BLaER1 treated with 17β-estradiol and CSF1 and Interleukin-3, amounts not matched to agents 10 nM and 100 nM (cell line): ENCODE measurements around the gene NAV2.

Experiments
- H3K27ac ChIP-seq, 11 experiments: shearing (Covaris generic); formaldehyde crosslinking; 2 replicates each; pipeline ENCODE4 v1.8.1; 2022
- H3K27me3 ChIP-seq, 11 experiments: shearing (Covaris generic); formaldehyde crosslinking; 2 replicates each; pipeline ENCODE4 v1.8.1; 2022
- H3K36me3 ChIP-seq, 11 experiments: shearing (Covaris generic); formaldehyde crosslinking; 2 replicates each; pipeline ENCODE4 v1.8.1; 2022
- H3K4me1 ChIP-seq, 10 experiments: shearing (Covaris generic); formaldehyde crosslinking; 2 replicates each; pipeline ENCODE4 v1.8.1; 2022
- H3K4me2 ChIP-seq, 11 experiments: shearing (Covaris generic); formaldehyde crosslinking; 2 replicates each; pipeline ENCODE4 v1.8.1; 2022
- H3K4me3 ChIP-seq, 10 experiments: shearing (Covaris generic); formaldehyde crosslinking; 2 replicates each; pipeline ENCODE4 v1.8.1; 2022
- H3K9ac ChIP-seq, 11 experiments: shearing (Covaris generic); formaldehyde crosslinking; 2 replicates each; pipeline ENCODE4 v1.8.1; 2022
- H3K9me3 ChIP-seq, 11 experiments: shearing (Covaris generic); formaldehyde crosslinking; replicated peaks in 1 of 11; 2 replicates each; pipeline ENCODE4 v1.8.1; 2022
- H4K20me1 ChIP-seq, 11 experiments: shearing (Covaris generic); formaldehyde crosslinking; 2 replicates each; pipeline ENCODE4 v1.8.1; 2022
- Cebpa-rat ChIP-seq, 11 experiments: shearing (Covaris generic); IDR thresholded peaks; 2 replicates each; pipeline ENCODE4 v1.8.1; 2022

The NAV2 gene

GRCh38 chr11:20025332-20025840, 312.7 kb downstream of the NAV2 start:
- H3K27me3 ChIP-seq, result no peaks in the 10 kb centered on the region
- H3K27ac ChIP-seq, result no peak overlapping the region
- H3K4me1 ChIP-seq, result peaks cover 0 to 42% (median 18%) of the 10 kb centered on the region in 10 experiments; a peak in 15 of 20 replicates
- peak overlapping the region in 9 of 11 experiments; percentile 3 to 84 (median 58); a peak in 16 of 22 replicates for H3K4me2 ChIP-seq
- no peak overlapping the region for H3K9ac ChIP-seq
- H4K20me1 ChIP-seq, result no peaks in the 10 kb centered on the region
- no peaks in the 10 kb centered on the region for H3K36me3 ChIP-seq
- no peaks in the 10 kb centered on the region for H3K9me3 ChIP-seq
- H3K4me3 ChIP-seq, result no peak overlapping the region
- no peak for TF ChIP-seq Cebpa-rat (IDR thresholded peaks at IDR 0.05)

DNA sequence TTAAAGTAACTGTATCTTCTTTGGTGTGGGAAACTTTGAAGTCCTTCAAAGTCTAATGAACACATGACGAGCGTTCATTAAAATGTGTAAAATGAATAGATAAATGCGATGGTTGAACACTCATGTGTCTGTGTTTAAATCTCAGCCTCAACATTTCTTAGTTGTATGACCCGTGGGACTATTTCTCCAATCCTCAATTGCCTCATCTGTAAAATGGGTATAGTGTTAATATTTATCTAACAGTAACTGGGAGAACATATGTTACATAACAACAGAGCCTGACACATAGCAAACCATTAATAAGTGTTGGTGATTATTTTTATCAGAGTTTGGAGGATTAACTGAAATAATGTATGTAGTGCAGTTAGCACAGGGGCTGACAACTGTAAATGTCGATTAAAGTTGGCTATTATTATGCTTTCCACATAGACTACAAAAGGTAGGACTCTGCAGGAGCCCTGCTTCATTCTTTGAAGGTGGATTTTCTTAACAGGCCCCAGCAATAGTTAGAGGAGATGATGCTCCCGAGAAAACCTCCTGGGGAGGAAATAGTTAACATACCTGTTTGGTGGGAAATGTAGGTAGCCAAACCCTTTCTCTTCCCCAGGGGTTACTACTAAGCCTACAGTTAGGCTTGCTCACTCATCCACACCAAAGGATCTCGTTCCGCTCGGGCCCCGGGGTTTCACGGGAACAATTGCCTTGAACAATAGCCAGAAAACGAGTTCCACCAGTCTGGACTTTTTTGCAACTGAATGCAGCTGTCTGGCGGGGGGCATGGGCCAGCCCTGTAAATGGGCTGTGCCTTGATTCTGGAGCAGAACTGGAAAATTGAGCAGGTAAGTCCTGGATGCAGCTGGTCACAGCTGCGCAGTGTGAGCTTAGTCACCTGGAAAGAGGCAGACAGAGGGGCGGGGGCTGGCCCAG, 314.3 kb downstream of the NAV2 start:
- Histone ChIP-seq H3K36me3 (no peaks in the 10 kb centered on the region), H3K4me1 (peaks cover 0 to 39% (median 18%) of the 10 kb centered on the region in 10 experiments; a peak in 15 of 20 replicates), H4K20me1 (no peaks in the 10 kb centered on the region), H3K9ac (no peak overlapping the region), H3K27me3 (no peaks in the 10 kb centered on the region), H3K4me2 (peak overlapping the region in 3 of 11 experiments; percentile 9 to 84 (median 78); a peak in 3 of 22 replicates), H3K4me3 (no peak overlapping the region), H3K9me3 (no peaks in the 10 kb centered on the region), H3K27ac (no peak overlapping the region)
- no peak for TF ChIP-seq Cebpa-rat (IDR thresholded peaks at IDR 0.05)

GRCh38 chr11:20027556-20028013, 314.9 kb downstream of the NAV2 start:
- H3K36me3 ChIP-seq, result no peaks in the 10 kb centered on the region
- H4K20me1 ChIP-seq, result no peaks in the 10 kb centered on the region
- H3K9ac ChIP-seq, result no peak overlapping the region
- H3K9me3 ChIP-seq, result no peaks in the 10 kb centered on the region
- no peak for TF ChIP-seq Cebpa-rat (IDR thresholded peaks at IDR 0.05)
- H3K4me1 ChIP-seq, result peaks cover 0 to 34% (median 16%) of the 10 kb centered on the region in 10 experiments; a peak in 15 of 20 replicates
- no peaks in the 10 kb centered on the region for H3K27me3 ChIP-seq
- 0 out of 22 replicates have a peak overlapping the region, but pooled peaks of 1 of the 11 experiments have one; percentile 9 for H3K4me2 ChIP-seq
- H3K4me3 ChIP-seq, result no peak overlapping the region
- no peak overlapping the region for H3K27ac ChIP-seq

GRCh38 chr11:20029193-20029592, 316.6 kb downstream of the NAV2 start:
- H3K4me3 ChIP-seq, result no peak overlapping the region
- H3K27ac ChIP-seq, result no peak overlapping the region
- no peaks in the 10 kb centered on the region for H3K9me3 ChIP-seq
- TF ChIP-seq Cebpa-rat (IDR thresholded peaks at IDR 0.05), result no peak
- no peaks in the 10 kb centered on the region for H3K36me3 ChIP-seq
- no peaks in the 10 kb centered on the region for H4K20me1 ChIP-seq
- H3K9ac ChIP-seq, result no peak overlapping the region
- H3K4me1 ChIP-seq, result peaks cover 0 to 23% (median 12%) of the 10 kb centered on the region in 10 experiments; a peak in 15 of 20 replicates
- no peak overlapping the region for H3K4me2 ChIP-seq
- H3K27me3 ChIP-seq, result no peaks in the 10 kb centered on the region

DNA sequence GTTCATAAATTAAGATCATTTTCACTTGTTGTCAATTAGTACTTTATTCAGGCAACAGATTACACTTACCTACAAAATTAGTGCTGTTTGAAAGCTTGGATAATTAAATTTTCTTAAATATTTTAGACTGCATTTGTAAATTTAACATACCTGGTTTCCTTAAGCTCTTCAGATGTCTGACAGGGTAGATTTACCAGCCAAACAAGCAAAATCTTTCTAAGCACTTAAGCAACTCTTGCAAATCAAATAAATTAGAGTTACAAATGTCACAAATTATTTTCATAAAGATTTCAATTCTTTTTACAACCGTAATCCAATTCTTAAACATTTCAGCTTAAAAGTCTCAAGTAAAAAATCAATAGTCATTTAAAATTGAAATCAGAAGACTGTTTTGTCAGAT, 317.8 kb downstream of the NAV2 start:
- no peaks in the 10 kb centered on the region for H4K20me1 ChIP-seq
- H3K4me2 ChIP-seq, result no peak overlapping the region
- no peaks in the 10 kb centered on the region for H3K9me3 ChIP-seq
- H3K4me1 ChIP-seq, result peaks cover 0 to 14% (median 7%) of the 10 kb centered on the region in 10 experiments; a peak in 15 of 20 replicates
- no peak overlapping the region for H3K4me3 ChIP-seq
- H3K27ac ChIP-seq, result no peak overlapping the region
- no peak overlapping the region for H3K9ac ChIP-seq
- TF ChIP-seq Cebpa-rat (IDR thresholded peaks at IDR 0.05), result no peak
- H3K36me3 ChIP-seq, result no peaks in the 10 kb centered on the region
- no peaks in the 10 kb centered on the region for H3K27me3 ChIP-seq

DNA sequence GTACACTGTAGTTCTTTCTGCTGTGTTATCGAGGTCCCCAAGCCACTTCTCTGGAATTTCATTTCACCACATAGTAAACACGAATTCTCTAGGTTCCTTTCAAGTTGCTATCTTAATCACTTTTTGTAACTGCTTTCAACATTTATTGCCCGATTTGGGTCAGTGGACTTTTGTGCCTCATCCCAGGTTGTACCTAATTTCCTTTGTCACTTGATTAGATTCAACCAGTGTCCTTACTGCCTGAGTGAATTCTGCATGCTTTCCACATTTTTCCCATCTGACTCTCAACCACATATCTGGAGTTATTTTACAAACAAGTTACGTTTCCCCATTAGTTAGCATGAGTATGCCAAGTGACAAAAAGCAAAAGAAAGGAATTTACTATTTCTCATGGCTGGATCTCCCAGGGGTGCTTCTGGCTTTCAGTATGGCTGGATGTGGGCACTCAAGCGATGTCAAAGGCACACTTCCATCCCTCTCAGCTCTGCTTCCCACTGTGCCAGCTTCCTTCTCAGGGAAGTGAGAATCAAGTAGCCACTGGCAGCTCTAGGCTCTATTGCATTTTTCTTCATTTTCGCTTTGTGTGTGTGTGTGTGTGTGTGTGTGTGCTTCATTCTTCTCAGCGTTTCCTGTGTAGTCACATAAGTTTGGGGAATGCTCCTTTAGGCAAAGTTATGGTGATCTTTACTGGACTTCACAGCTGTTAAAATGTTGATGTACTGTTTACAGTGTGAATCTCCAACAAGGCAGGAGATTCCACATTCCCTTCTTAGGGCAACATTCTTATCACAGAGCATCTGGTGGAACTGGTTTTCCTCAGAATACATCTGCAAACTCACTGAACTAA, 318.7 kb downstream of the NAV2 start:
- no peak overlapping the region for H3K4me2 ChIP-seq
- H3K4me1 ChIP-seq, result peaks cover 0 to 5% (median 0%) of the 10 kb centered on the region in 10 experiments; a peak in 5 of 20 replicates
- no peaks in the 10 kb centered on the region for H4K20me1 ChIP-seq
- H3K9ac ChIP-seq, result no peak overlapping the region
- H3K4me3 ChIP-seq, result no peak overlapping the region
- H3K36me3 ChIP-seq, result no peaks in the 10 kb centered on the region
- H3K27ac ChIP-seq, result no peak overlapping the region
- no peak for TF ChIP-seq Cebpa-rat (IDR thresholded peaks at IDR 0.05)
- H3K27me3 ChIP-seq, result no peaks in the 10 kb centered on the region
- no peaks in the 10 kb centered on the region for H3K9me3 ChIP-seq

- Histone ChIP-seq H3K4me1 (peaks cover 0 to 3% (median 0%) of the 10 kb centered on the region in 10 experiments; a peak in 1 of 20 replicates), H3K27me3 (no peaks in the 10 kb centered on the region), H3K4me3 (no peak overlapping the region), H3K27ac (no peak overlapping the region), H4K20me1 (no peaks in the 10 kb centered on the region), H3K9me3 (no peaks in the 10 kb centered on the region), H3K4me2 (no peak overlapping the region), H3K9ac (no peak overlapping the region), H3K36me3 (no peaks in the 10 kb centered on the region)
- no peak for TF ChIP-seq Cebpa-rat (IDR thresholded peaks at IDR 0.05)
These were observed 319.5 kb downstream of the NAV2 start for GRCh38 chr11:20032127-20032526.

- H3K4me1 ChIP-seq, result no peaks in the 10 kb centered on the region
- no peak overlapping the region for H3K9ac ChIP-seq
- H3K9me3 ChIP-seq, result no peaks in the 10 kb centered on the region
- H3K36me3 ChIP-seq, result no peaks in the 10 kb centered on the region
- no peak overlapping the region for H3K4me2 ChIP-seq
- no peak overlapping the region for H3K4me3 ChIP-seq
- H4K20me1 ChIP-seq, result no peaks in the 10 kb centered on the region
- no peaks in the 10 kb centered on the region for H3K27me3 ChIP-seq
- no peak for TF ChIP-seq Cebpa-rat (IDR thresholded peaks at IDR 0.05)
- H3K27ac ChIP-seq, result no peak overlapping the region
These were observed 320.1 kb downstream of the NAV2 start for GRCh38 chr11:20032577-20033260.
